Measurements from ENCODE around the gene NKX2-8.
"Not testable (repeated sequence)": the region's sequence is repeated elsewhere in the genome, so short reads cannot be mapped to it uniquely, and the experiment has no call there.

The NKX2-8 gene

DNA sequence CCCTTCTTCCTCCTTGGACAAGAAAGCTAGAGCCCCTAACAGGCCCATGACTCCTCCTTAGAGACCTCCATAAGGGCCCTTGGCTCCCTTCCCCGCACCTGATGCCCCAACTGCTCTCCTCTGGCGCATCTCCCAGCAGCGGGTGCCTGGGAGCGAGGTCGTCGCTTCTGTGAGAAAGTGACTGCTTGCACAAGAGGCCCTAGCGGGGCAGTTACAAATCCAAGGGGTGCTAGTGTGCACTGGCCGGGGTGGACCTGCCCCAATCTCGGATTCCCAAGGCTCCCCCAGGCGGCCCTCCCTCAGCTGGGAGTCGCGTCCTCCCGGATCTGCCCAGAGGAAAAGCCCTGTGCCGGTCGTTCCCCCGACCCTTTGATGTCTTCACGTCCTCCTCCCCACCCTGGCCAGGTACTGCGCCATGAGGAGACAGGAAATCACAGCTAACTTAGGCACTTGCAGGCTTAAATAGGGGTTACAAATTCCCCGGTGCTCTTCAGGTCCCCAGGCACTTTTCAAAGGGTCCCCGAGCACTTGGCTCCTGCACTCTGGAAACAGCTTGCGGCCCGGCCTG lies 2.8 kb downstream of the NKX2-8 start:
- no peak for DNase-seq

DNA sequence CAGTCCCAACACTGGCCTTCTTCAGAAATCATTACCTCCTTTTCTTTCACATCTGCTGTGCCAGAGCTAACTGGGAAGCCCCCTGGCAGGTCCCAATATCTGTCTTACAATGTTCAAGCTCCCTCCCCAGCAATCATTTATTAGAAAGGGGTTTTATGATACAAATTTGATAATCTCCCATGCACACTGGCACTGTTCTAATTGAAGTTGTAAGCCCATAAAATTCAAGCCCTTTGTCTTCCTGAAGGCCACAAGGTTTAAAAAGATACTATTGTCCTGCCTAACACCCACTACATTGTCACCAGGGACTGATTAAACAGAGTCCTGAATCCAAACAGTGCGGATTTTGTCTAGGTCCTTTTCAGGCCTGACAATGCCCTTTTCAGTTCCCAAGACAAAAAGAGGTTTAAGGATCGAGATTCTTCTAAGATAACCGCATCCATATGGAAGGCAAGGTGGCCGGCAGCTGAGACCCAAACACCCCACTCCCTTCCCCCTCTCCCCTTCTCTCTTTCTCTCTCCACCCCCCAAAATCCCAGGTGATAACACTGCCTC lies 3.3 kb downstream of the NKX2-8 start:
- no peak for DNase-seq

DNA sequence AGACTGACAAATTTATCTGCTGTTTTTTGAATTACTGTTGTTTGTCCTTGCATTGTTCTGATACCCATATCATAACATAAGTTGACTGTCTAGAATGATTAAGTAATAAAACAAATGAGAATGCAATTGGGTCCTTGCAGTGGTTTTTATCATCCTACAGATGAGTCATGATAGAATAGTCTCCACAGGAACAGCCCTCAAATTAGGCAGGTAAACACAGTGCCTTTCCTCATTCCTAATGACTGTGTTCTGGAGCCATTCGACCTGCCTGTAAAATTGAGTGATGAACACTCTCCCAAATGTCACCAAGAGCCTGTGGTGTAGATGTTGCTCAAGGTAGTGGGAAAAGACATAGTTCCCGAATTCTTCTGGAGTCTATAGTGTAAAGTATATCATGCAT lies 12.3 kb downstream of the NKX2-8 start:
- no peak for DNase-seq

DNA sequence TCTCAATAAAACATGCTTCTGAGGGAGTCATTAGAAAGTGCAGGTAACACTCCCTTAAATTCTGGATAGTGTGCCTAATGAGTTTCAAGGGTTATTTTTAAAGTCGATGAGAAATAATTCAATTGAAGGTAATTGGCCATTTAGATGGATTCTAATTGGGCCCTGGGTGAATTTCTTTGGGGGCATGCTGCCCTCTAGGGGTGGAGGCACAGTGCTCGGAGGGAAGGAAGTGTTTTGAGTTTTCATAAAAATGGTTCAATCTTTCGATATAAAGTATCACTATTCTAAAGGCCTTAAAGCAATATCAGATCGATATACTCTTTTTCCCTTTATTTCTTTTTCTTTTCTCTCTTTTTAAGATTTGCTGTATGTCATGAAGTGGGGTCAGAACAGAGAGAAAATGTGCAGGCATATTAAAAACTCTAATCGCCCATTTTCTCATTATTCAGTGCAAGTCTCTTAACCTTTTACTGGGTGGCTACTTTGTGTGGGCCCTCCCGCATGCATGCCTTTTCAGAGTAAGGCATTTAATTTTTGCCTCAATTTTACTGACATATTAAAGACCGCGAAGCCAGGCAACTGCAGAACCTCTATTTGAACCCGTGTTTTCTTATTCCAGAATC lies 25.5 kb downstream of the NKX2-8 start:
- peak; percentile 30 for DNase-seq

DNA sequence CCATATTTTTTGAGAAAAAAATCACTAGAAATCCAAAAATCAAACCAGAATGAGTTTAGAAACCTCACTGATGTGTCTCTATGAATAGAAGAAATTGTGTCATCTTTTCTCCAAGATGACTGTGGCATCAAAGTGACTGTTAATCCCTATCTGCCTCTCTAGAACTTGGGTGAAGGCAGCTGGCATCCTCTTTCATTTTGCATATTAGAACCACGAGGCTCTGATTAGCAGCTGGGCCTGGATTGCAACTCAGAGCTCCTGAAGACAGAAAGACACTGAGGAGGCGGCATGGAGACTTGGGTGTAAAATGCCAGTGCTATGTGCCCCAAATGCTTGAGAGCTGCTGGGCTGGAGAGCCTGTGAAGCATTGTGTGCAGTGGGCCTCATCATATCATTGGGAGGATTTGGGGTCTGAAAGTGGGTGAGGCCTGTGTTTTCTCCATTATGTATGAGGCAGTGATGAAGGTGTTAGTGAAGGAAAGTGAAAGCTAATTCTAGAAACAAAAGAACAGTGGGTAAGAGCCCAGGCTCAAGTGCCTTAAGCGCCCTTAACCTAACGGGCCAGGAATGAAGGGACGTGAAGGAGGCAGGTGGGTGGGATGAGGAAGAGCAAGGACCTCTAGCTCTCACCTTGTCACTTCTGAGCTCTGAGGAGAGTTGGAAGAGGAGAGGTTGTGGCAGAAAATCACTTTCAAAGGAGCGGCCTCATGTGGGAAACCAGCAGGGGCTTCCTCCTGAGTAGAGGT lies 26.2 kb downstream of the NKX2-8 start:
- DNase-seq = no peak

DNA sequence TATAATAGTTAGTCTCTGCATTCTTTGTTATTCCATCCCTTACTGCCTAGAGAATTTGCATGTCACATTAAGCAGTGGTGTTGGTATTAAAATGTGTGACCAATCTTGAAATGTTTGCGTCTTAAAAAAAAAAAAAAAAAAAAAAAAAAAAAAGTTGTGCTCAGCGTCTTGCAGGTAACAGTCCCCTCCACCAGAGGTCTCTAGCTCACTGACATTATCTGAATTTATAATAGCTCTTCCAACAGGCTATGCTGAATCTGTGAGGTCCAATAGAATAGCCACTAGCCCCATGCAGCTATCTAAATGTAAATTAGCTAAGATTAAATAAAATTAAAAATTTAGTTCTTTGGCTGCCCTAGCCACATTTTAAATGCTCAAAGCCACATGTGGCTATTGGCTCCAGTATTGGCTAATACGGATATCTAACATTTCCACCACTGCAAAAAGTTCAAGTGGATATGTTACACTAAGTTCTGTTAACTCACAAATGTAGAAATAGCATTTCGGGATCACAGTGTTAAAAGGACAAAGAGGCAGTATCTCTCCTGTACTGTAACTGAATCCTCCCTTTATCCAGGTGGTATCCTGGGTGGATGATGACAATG lies 28.7 kb downstream of the NKX2-8 start:
- DNase-seq = peak; percentile 62

DNA sequence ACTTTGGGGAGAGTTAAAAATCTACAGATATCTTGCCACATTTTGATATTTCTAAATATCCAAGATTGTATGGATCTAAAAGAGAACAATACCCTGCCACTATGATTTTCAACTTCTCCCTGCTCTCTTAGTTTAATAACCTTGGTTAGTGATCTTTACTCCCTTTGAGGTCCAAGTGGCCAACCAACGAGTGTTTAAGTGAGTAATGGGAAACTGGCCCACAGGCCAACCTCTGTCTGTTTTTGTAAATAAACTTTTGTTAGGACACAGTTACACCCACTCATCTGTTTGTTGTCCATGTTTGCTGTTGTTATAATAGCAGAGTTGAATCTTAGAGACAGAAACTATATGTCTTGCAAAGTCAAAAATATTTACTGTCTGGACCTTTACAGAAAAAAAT lies 31.5 kb downstream of the NKX2-8 start:
- DNase-seq = no peak

DNA sequence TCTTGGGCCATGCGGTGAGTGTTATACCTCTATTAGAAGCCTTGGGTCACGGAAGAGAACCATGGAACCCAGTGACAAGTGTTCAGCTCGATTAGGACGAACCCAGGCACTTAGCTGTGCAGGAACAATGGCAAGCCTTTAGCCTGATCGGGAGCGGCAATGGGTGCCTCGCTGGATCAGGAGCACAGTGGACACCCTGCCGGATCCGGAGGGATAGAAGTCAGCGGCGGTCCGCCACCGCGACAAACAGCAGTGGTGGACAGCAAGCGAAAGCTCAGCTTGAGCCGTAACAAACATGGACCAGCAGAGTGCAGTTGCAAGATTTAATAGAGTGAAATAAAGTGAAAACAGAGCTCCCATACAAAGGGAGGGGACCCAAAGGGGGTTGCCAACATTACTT lies 38.1 kb downstream of the NKX2-8 start:
- not testable (repeated sequence) for DNase-seq

DNA sequence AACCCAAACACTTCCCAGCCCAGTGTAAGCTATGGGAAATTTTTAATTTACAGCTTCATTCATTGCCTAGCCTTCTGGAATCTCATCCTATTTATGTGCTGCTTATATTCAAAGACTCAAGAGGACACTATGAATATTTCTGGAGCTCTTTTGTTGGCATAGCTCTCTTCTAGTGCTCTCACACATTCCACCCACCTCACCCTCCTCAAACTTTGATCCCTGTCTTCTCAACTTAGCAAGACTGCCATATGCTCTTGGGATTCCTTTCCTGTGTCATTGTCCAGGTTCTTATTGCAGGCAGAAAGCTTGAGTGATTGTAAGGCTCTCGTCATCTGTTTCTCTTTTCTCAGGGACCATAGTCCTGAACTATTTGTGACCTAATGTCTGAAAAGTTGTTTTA lies 44.4 kb downstream of the NKX2-8 start:
- DNase-seq = no peak
